IMR-90 (cell line): ENCODE data around the gene MB. TPM values are rescaled to one million over a fixed set of nuclear protein-coding genes. Genes with fewer than 3 reads are reported as not detected.

ENCODE experiments used
- ATAC-seq: fragments of 200-7000 bp; cut with Tn5 transposase; 2 replicates; pipeline ENCODE4 v1.9.1; 2020; ENCODE audit warnings: low read depth, mild to moderate bottlenecking, moderate library complexity
- BruUV-seq: library from RNA; stranded (reverse); fragments of 400-500 nt; replicated peaks from 2 replicates; lab custom pipeline; 2021; lab: Mats Ljungman, UMichigan
- CTCF ChIA-PET: fragments of 300-600 bp; formaldehyde crosslinking; extraction: SDS; loops from one replicate; lab custom pipeline; 2021; ENCODE audit warnings: antibody characterized with exemption; lab: Yijun Ruan, JAX
- POLR2A ChIA-PET: fragments of 300-600 bp; sonication (Branson Sonifier 250); formaldehyde crosslinking; loops from one replicate; lab custom pipeline; 2022; ENCODE audit warnings: antibody characterized with exemption; ENCODE audit not compliant: unreplicated experiment; lab: Charles Lee
- DNase-seq: peaks from one replicate; pipeline ENCODE4 v3.0.0; 2013
- H2AFZ ChIP-seq: replicated peaks from 2 replicates; pipeline ENCODE3; 2013; ENCODE audit warnings: low read length, mild to moderate bottlenecking; ENCODE audit not compliant: poor library complexity
- H2AK5ac ChIP-seq: 2 replicates; pipeline ENCODE4 v1.6.1; 2013; ENCODE audit warnings: low read depth, low read length, inconsistent platforms
- H2AK9ac ChIP-seq: replicated peaks from 2 replicates; pipeline ENCODE3; 2013; ENCODE audit warnings: mild to moderate bottlenecking, low read depth, low read length, moderate library complexity; ENCODE audit not compliant: poor library complexity
- H2BK120ac ChIP-seq: 2 replicates; pipeline ENCODE4 v1.6.1; 2013; ENCODE audit warnings: low read depth, low read length, inconsistent platforms
- H2BK15ac ChIP-seq: 3 replicates; pipeline ENCODE4 v1.6.1; 2013; ENCODE audit warnings: low read depth, low read length, inconsistent platforms
- H2BK20ac ChIP-seq: 2 replicates; pipeline ENCODE4 v1.6.1; 2013; ENCODE audit warnings: low read depth, mild to moderate bottlenecking, inconsistent platforms, low read length, moderate library complexity
- H2BK5ac ChIP-seq: 2 replicates; pipeline ENCODE4 v1.6.1; 2013; ENCODE audit warnings: mild to moderate bottlenecking, low read depth, low read length, inconsistent platforms; ENCODE audit not compliant: poor library complexity, severe bottlenecking
- H3K14ac ChIP-seq: replicated peaks from 2 replicates; pipeline ENCODE4 v1.6.1; 2013; ENCODE audit warnings: low read depth, low read length, inconsistent platforms
- H3K18ac ChIP-seq: 2 replicates; pipeline ENCODE4 v1.6.1; 2013; ENCODE audit warnings: low read depth, low read length, control low read depth
- H3K23ac ChIP-seq: 2 replicates; pipeline ENCODE4 v1.6.1; 2013; ENCODE audit warnings: low read depth, low read length, inconsistent platforms
- H3K27ac ChIP-seq: 2 replicates; pipeline ENCODE4 v1.5.1; 2013; ENCODE audit warnings: mild to moderate bottlenecking, control low read depth, low read length; ENCODE audit not compliant: insufficient read depth
- H3K27me3 ChIP-seq: 2 replicates; pipeline ENCODE4 v1.6.1; 2013; ENCODE audit warnings: low read length; ENCODE audit not compliant: control insufficient read depth, insufficient read depth
- H3K36me3 ChIP-seq: 2 replicates; pipeline ENCODE4 v1.6.1; 2013; ENCODE audit warnings: low read length, mixed read lengths; ENCODE audit not compliant: control insufficient read depth, insufficient read depth
- H3K4ac ChIP-seq: 2 replicates; pipeline ENCODE4 v1.6.1; 2013; ENCODE audit warnings: low read depth, low read length, inconsistent platforms
- H3K4me1 ChIP-seq: 2 replicates; pipeline ENCODE4 v1.6.1; 2013; ENCODE audit warnings: low read length, mixed read lengths; ENCODE audit not compliant: control insufficient read depth, insufficient read depth
- H3K4me2 ChIP-seq: 2 replicates; pipeline ENCODE4 v1.6.1; 2013; ENCODE audit warnings: low read depth, mild to moderate bottlenecking, control low read depth, low read length, moderate library complexity
- H3K4me3 ChIP-seq: 2 replicates; pipeline ENCODE4 v1.5.1; 2013; ENCODE audit warnings: low read depth, mild to moderate bottlenecking, control low read depth, low read length, moderate library complexity; ENCODE audit not compliant: insufficient read depth
- H3K56ac ChIP-seq: 2 replicates; pipeline ENCODE4 v1.6.1; 2013; ENCODE audit warnings: low read length, inconsistent platforms; ENCODE audit not compliant: insufficient read depth; ENCODE audit errors: extremely low read depth
- H3K79me1 ChIP-seq, 2 experiments: 2 replicates each; pipeline ENCODE4 v1.6.1; 2013; ENCODE audit warnings: low read length in 2 of 2, inconsistent platforms in 1 of 2, low read depth in 1 of 2
- H3K9ac ChIP-seq: 2 replicates; pipeline ENCODE4 v1.6.1; 2013; ENCODE audit warnings: low read depth, low read length, control low read depth
- H3K9me1 ChIP-seq: 2 replicates; pipeline ENCODE4 v1.6.1; 2013; ENCODE audit warnings: low read length, inconsistent platforms; ENCODE audit not compliant: insufficient read depth
- H3K9me3 ChIP-seq: 2 replicates; pipeline ENCODE4 v1.6.1; 2013; ENCODE audit warnings: low read length; ENCODE audit not compliant: control insufficient read depth, insufficient read depth
- H4K20me1 ChIP-seq: 2 replicates; pipeline ENCODE4 v1.6.1; 2013; ENCODE audit warnings: low read length, inconsistent platforms; ENCODE audit not compliant: insufficient read depth
- H4K5ac ChIP-seq: 2 replicates; pipeline ENCODE4 v1.6.1; 2013; ENCODE audit warnings: mild to moderate bottlenecking, low read depth, low read length, control low read depth
- H4K8ac ChIP-seq, 2 experiments: 2 replicates each; pipeline ENCODE4 v1.6.1; 2013; ENCODE audit warnings: low read depth in 2 of 2, low read length in 2 of 2, control low read depth in 1 of 2, inconsistent platforms in 1 of 2
- H4K91ac ChIP-seq: 2 replicates; pipeline ENCODE4 v1.6.1; 2013; ENCODE audit warnings: low read depth, low read length, inconsistent platforms; ENCODE audit not compliant: insufficient read depth
- BHLHE40 ChIP-seq: fragments of 150-350 bp; IDR thresholded peaks from 2 replicates; pipeline ENCODE4 v1.6.1; 2016; ENCODE audit warnings: mild to moderate bottlenecking, low read depth, low read length
- CEBPB ChIP-seq: IDR thresholded peaks from 2 replicates; pipeline ENCODE4 v1.6.1; 2012; ENCODE audit warnings: low read depth, low read length, improper control_type of control experiment
- CHD1 ChIP-seq: IDR thresholded peaks from 2 replicates; pipeline ENCODE4 v1.6.1; 2012; ENCODE audit warnings: low read depth, low read length, improper control_type of control experiment
- FOS ChIP-seq: fragments of 150-350 bp; IDR thresholded peaks from 2 replicates; pipeline ENCODE4 v1.6.1; 2016; ENCODE audit warnings: low read depth, low read length
- MAFK ChIP-seq: IDR thresholded peaks from 2 replicates; pipeline ENCODE4 v1.6.1; 2012; ENCODE audit warnings: low read depth, low read length, improper control_type of control experiment
- MAZ ChIP-seq: IDR thresholded peaks from 2 replicates; pipeline ENCODE4 v1.6.1; 2012; ENCODE audit warnings: low read depth, mild to moderate bottlenecking, low read length, improper control_type of control experiment, moderate library complexity, borderline replicate concordance
- MXI1 ChIP-seq: IDR thresholded peaks from 2 replicates; pipeline ENCODE4 v1.6.1; 2012; ENCODE audit warnings: low read depth, mild to moderate bottlenecking, low read length, moderate library complexity, borderline replicate concordance
- NFE2L2 ChIP-seq: fragments of 150-350 bp; IDR thresholded peaks from 2 replicates; pipeline ENCODE4 v1.6.1; 2016; ENCODE audit warnings: low read depth, mild to moderate bottlenecking, low read length
- POLR2A ChIP-seq: IDR thresholded peaks from 2 replicates; pipeline ENCODE4 v1.6.1; 2012; ENCODE audit warnings: mild to moderate bottlenecking, low read depth, low read length
- RAD21 ChIP-seq: IDR thresholded peaks from 2 replicates; pipeline ENCODE4 v1.6.1; 2012; ENCODE audit warnings: low read length, improper control_type of control experiment
- RCOR1 ChIP-seq: IDR thresholded peaks from 2 replicates; pipeline ENCODE4 v1.6.1; 2012; ENCODE audit warnings: mild to moderate bottlenecking, low read length, improper control_type of control experiment; ENCODE audit not compliant: insufficient replicate concordance
- RFX5 ChIP-seq: IDR thresholded peaks from 2 replicates; pipeline ENCODE4 v1.8.0; 2012; ENCODE audit warnings: low read depth, mild to moderate bottlenecking, low read length, moderate library complexity
- SMC3 ChIP-seq: fragments of 150-350 bp; IDR thresholded peaks from 2 replicates; pipeline ENCODE4 v1.6.1; 2016; ENCODE audit warnings: low read depth, mild to moderate bottlenecking, antibody characterized with exemption, low read length, moderate library complexity
- USF2 ChIP-seq: fragments of 150-350 bp; IDR thresholded peaks from 2 replicates; pipeline ENCODE4 v1.6.1; 2017; ENCODE audit warnings: mild to moderate bottlenecking, antibody characterized with exemption, low read length, low read depth
- WGBS, 2 experiments: methylation state at CpG; one replicate each; pipeline versions ENCODE4 v1.1.5 to v1.1.7; 2013; ENCODE audit warnings: missing lambda C conversion rate in 2 of 2; ENCODE audit not compliant: insufficient read length in 1 of 2; ENCODE audit errors: extremely low coverage in 2 of 2; 5-methylcytosine and 5-hydroxymethylcytosine counted together
- dilution Hi-C: fragments of 300-500 bp; cut with HindIII; formaldehyde crosslinking; loops from one replicate; pipeline ENCODE4 v1.14.3; 2018; ENCODE audit warnings: low sequenced_read_pairs; ENCODE audit not compliant: unreplicated experiment
- in situ Hi-C: fragments of 300-500 bp; cut with MboI; formaldehyde crosslinking; loops from 3 replicates; pipeline ENCODE4 v1.14.3; 2019; ENCODE audit warnings: low sequenced_read_pairs, inconsistent platforms, mixed read lengths
- intact Hi-C: fragments of 100-400 bp; cut with micrococcal nuclease; formaldehyde crosslinking; loops from 2 replicates; pipeline ENCODE4 v1.10.0; 2022
- polyA plus RNA-seq, 3 experiments: library from polyadenylated mRNA; depleted of rRNA; stranded (reverse); fragments of >200 nt; gene quantifications; 2 replicates each; pipeline ENCODE4 v1.2.3, GENCODE V29; 2012; ENCODE audit warnings: low replicate concordance in 1 of 3
- total RNA-seq: library from RNA; depleted of rRNA; stranded (reverse); fragments of >200 nt; gene quantifications from 2 replicates; pipeline ENCODE4 v1.2.3, GENCODE V29; 2012
- TF ChIP-seq, protein P1 (sequence below): conservative IDR thresholded peaks from 2 replicates; pipeline ENCODE4 v1.5.1; 2012; ENCODE audit warnings: mild to moderate bottlenecking, low read depth, low read length, improper control_type of control experiment
- TF ChIP-seq, protein P2 (sequence below): fragments of 150-350 bp; IDR thresholded peaks from 2 replicates; pipeline ENCODE4 v1.6.1; 2016; ENCODE audit warnings: low read depth, mild to moderate bottlenecking, low read length, moderate library complexity, borderline replicate concordance

The MB gene
- total and polyA plus RNA-seq, 2 of the 4 experiments (the other 2 are of a cell fraction), result not detected

DNA sequence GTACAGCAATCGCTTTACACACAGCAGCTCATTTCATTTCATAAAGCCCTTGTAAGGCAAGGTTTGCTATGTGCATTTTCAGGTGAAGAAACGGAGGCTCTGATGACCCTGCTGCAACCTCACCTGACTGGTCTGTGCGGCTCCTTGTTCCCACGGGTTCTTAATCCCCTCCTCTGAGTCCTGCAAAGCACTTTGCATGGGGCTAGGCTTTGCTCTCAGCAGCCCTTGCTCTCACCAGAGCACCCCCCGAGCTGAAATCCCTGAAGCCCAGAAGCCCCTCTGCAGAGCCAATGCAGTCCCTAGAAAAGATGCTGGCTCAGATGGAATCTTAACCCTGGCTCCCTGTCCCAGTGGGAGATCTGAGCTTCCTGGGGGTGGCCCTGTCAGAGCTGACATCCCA, 20.1 kb upstream of the MB start:
- Histone ChIP-seq H2BK120ac (peak overlapping the region; percentile 95; the same call in 1 of the 2 replicates), H3K4me1 (peaks cover 14% of the 10 kb centered on the region), H3K9me1 (peaks cover 25% of the 10 kb centered on the region), H3K56ac (no peak overlapping the region), H4K8ac (peak overlapping the region; percentile 98 to 99; a peak in 2 of 4 replicates), H2AFZ (no peak overlapping the region), H3K14ac (no peak overlapping the region), H2BK15ac (peak overlapping the region; percentile 95; the same call in 1 of the 3 replicates), H3K9ac (no peak overlapping the region), H3K9me3 (no peaks in the 10 kb centered on the region), H2BK5ac (no peak overlapping the region), H3K4me2 (no peak overlapping the region), H3K27ac (no peak overlapping the region), H2AK9ac (no peak overlapping the region), H3K36me3 (no peaks in the 10 kb centered on the region), H4K5ac (no peak overlapping the region; the same call in 1 of the 2 replicates), H3K79me1 (no peaks in the 10 kb centered on the region), H3K4ac (peak overlapping the region; percentile 92), H3K18ac (no peak overlapping the region), H4K91ac (0 out of 2 replicates have a peak overlapping the region, but pooled peaks have one; percentile 99), H2BK20ac (peak overlapping the region; percentile 17; the same call in 1 of the 2 replicates), H3K23ac (no peak overlapping the region), H3K27me3 (no peaks in the 10 kb centered on the region), H4K20me1 (no peaks in the 10 kb centered on the region), H2AK5ac (peak overlapping the region; percentile 16), H3K4me3 (no peak overlapping the region)
- no peak for ATAC-seq
- dilution Hi-C loops (no loop called here), in situ Hi-C loops (loop anchor here (10.0 kb wide), 1 partner anchor 198 kb away; no protein-coding TSS in a partner anchor), intact Hi-C loops (no loop called here)
- no TSS peak for BruUV-seq
- ChIA-PET CTCF (no interaction called here), POLR2A (no interaction called here)
- TF ChIP-seq MAFK (no peak), USF2 (no peak), RFX5 (no peak), RAD21 (no peak), CHD1 (no peak), POLR2A (no peak), CEBPB (no peak), SMC3 (no peak), MXI1 (no peak), FOS (no peak), BHLHE40 (no peak), MAZ (no peak), NFE2L2 (no peak), RCOR1 (no peak)
- TF ChIP-seq, protein P1, sequence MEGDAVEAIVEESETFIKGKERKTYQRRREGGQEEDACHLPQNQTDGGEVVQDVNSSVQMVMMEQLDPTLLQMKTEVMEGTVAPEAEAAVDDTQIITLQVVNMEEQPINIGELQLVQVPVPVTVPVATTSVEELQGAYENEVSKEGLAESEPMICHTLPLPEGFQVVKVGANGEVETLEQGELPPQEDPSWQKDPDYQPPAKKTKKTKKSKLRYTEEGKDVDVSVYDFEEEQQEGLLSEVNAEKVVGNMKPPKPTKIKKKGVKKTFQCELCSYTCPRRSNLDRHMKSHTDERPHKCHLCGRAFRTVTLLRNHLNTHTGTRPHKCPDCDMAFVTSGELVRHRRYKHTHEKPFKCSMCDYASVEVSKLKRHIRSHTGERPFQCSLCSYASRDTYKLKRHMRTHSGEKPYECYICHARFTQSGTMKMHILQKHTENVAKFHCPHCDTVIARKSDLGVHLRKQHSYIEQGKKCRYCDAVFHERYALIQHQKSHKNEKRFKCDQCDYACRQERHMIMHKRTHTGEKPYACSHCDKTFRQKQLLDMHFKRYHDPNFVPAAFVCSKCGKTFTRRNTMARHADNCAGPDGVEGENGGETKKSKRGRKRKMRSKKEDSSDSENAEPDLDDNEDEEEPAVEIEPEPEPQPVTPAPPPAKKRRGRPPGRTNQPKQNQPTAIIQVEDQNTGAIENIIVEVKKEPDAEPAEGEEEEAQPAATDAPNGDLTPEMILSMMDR, result no peak
- TF ChIP-seq, protein P2, sequence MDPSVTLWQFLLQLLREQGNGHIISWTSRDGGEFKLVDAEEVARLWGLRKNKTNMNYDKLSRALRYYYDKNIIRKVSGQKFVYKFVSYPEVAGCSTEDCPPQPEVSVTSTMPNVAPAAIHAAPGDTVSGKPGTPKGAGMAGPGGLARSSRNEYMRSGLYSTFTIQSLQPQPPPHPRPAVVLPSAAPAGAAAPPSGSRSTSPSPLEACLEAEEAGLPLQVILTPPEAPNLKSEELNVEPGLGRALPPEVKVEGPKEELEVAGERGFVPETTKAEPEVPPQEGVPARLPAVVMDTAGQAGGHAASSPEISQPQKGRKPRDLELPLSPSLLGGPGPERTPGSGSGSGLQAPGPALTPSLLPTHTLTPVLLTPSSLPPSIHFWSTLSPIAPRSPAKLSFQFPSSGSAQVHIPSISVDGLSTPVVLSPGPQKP, result no peak
- DNase-seq, result no peak
- WGBS, 2 experiments, result 69% methylated on average over 4 of the region's 5 CpGs; no CpG with 5 or more reads in 1 of the 2 experiments
